ENCODE measurements around the gene IGFBP4.

The IGFBP4 gene

GRCh38 chr17:40464392-40464855, 21.2 kb downstream of the IGFBP4 start:
- intact Hi-C loops (cut with DNase I), result no loop called here
- DNase-seq, result no peak

DNA sequence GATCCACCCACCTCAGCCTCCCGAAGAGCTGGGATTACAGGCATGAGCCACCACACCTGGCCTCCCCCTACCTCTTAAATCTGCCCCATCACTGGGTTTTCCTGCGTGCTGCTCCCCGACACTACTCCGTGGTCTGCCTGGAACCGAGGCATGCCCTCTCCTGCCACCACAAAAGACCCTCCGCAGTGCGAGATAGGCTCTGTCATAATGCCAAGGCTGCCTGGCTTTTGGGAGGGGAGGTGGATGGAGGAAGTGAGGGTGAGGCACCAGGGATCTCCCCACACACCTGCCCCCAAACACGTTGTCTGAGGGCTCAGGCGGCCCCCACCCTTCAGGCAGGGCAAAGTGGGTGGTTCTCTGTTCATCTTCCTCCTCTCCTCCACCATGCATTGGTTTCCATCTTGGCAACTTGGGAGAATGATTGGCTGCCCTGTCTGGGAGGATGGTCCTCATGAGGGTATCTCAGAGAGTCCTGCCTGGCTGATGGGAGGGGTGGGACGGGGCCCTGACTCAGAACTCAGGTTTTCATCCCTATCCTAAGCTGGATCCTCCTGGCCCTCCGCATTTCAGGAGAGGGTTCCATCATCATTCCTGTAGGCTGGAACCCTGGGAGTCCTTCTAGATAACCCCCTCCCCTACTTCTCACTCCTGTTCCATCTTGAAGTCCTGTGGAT, 23.2 kb downstream of the IGFBP4 start:
- no peak for DNase-seq
- intact Hi-C loops (cut with DNase I), result no loop called here

GRCh38 chr17:40467281-40467867, 24.1 kb downstream of the IGFBP4 start:
- DNase-seq, result no peak
- intact Hi-C loops (cut with DNase I), result no loop called here

GRCh38 chr17:40468560-40468959, 25.3 kb downstream of the IGFBP4 start:
- no peak for DNase-seq
- intact Hi-C loops (cut with DNase I), result no loop called here

DNA sequence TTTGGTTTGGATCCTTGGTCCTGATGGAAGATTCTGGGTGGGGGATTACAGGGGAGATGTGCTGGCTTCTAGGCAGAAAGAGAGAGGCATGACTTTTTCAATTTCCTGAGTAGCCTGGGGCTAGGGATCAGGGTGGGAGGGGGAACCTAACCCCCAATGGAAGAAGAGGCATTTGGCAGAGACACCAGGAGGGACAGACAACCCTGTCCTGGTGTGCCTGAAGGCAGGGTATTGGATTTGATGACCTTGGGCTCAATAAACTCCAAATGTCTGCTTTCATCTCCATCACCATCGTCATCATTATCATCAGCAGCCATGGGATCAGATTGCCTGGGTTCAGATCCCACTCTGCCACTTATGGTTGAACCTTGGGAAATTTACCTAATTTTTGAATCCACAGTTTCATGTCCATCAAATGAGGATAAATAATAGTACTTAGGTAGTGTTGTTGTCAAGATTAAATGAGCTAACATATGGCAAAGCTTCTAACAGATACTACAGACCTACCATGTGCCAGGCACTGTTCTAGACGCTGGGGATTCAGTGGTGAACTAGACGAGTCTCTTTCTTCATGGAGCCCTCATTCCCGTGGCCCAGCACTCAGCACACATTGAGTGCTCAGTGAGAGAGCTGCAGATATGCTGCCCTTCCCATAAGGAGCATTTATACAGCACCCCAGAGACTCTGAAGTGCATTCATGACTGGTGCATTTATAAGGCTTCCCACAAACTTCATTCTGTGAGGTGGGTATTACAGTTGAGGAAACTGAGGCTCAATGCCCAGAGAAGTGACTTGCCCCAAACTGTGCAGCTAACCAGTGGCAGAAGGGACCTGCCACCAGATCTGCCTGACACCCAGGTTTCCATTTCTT, 26.8 kb downstream of the IGFBP4 start:
- DNase-seq, result no peak
- intact Hi-C loops (cut with DNase I), result no loop called here

DNA sequence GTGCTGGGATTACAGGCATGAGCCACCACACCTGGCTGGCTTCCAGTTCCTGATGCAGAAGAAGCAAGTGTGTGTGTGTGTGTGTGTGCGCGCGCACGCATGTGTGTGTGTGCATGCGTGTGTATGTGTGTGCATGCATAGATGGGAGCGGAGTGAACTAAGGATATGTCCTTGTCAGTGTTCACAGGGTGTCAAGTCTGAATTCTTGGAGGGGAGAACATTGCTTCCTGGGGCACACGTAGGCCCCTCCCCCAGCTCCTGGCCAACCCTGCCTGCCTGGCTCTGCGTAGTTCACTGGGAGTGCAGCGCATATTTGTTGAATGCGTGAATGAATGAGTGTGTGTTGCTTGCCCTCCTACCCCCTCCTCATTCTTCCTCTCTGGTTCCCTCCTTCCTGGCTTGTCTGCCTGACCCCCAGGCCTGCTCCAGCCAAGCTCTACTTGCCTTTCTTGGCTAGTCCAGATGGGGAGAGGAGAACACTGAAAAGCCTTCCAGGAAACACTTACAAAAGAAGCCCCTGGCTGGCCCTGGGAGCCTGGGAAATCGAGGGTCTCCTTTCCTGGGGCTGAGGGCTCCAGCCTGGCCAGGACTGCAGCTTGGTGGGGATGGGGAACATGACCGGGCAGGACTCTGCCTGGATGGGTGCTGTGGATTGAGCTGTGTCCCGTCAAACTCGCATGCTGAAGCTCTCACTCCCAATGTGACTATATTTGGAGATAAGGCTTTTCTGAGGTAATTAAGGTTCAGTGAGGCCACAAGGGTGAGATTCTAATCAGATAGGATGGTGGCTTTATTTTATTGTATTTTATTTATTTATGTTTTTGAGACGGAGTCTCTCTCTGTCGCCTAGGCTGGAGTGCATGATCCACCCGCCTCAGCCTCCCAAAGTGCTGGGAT, 27.9 kb downstream of the IGFBP4 start:
- no peak for DNase-seq
- intact Hi-C loops (cut with DNase I), result no loop called here

- no peak for DNase-seq
- intact Hi-C loops (cut with DNase I), result no loop called here
These were observed 28.8 kb downstream of the IGFBP4 start for GRCh38 chr17:40471846-40472732.

- intact Hi-C loops (cut with DNase I), result no loop called here
- DNase-seq, result no peak
These were observed 29.6 kb downstream of the IGFBP4 start for GRCh38 chr17:40472733-40473452.

- intact Hi-C loops (cut with DNase I), result no loop called here
- no peak for DNase-seq
These were observed 30.5 kb downstream of the IGFBP4 start for GRCh38 chr17:40473573-40474365.

DNA sequence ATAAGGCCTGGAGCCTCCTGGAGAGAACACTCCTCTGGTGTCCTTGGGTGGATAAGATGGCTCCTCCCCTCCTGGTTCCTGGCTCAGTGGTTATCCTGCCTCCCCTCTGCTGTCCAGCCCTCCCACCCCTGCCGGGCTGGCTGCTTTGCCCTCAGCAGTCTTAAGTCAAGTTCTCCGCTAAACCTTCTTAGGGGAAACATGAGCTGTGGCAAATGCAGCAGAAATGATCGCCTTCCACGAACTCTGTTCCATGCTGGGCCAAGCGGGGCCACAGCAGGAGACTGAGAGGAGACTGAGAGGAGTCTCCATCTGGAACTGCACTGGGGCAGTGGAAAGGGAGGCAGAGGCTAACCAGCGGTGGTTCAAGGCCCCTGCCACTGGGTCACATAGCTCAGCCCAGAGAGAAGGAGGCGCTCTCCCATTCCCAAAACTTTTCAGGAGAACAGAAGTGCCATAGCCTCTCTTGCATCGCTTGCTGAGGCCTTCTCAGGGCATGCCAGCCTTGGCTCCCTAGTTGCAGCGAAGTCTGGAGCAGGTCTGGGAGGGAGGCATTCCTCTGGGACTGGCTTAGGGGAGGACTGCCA, 31.3 kb downstream of the IGFBP4 start:
- no peak for DNase-seq

DNA sequence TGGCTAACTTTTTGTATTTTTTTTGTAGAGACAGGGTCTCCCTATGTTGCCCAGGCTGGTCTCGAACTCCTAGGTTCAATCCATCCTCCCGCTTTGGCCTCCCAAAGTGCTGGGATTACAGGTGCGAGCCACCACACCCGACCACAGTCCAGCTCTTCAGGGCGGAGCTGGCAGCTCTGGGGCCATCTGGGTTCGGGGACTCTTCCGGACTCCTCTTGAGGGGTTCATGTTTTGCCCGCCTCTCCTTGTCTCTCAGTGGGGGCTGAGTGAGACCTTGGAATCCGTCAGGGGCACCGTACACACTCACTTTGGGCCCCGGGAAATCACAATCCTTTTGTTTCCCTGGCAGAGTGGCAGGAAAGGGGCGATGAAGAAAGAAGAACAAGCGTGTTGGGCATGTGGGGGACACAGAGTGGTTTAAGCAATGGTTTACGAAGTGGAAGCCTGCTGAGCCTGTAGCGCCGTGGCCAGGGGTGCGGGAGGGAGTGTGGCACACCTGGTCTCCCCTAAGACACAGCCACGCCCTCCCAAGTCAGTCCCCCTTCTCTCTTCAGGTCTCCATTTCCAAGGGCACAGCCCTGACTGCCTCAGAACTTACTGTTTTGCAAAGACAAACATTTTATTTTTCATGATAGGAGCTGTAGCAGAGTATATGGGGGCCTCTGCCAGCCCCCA, 32.1 kb downstream of the IGFBP4 start:
- intact Hi-C loops (cut with DNase I), result no loop called here
- no peak for DNase-seq

More for the DNA sequence above, 31.3 kb downstream of the IGFBP4 start:
- intact Hi-C loops (cut with DNase I), result no loop called here

- DNase-seq, result no peak
- intact Hi-C loops (cut with DNase I), result no loop called here
These were observed 34.5 kb downstream of the IGFBP4 start for GRCh38 chr17:40477796-40478195.

DNA sequence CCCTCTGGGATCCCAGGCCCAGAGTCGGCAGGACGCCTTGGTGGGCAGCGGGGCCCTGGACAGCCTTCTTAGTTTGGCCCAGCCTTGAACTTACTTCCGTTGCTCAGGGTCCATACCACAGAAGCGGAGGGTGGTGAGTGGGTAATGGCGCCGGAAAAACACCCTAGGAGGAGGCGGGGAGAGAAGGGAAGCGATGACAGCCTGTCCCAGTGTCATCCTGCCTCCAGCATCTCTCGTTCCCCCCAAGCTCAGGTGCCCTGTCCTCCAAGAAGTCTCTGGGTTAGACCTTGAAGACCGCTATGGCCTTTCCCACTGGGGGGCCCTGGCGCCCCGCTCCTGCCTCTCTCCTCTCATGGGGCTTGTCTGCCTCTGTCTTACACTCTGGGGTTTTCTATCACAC, 35.2 kb downstream of the IGFBP4 start:
- no peak for DNase-seq
- intact Hi-C loops (cut with DNase I), result no loop called here

DNA sequence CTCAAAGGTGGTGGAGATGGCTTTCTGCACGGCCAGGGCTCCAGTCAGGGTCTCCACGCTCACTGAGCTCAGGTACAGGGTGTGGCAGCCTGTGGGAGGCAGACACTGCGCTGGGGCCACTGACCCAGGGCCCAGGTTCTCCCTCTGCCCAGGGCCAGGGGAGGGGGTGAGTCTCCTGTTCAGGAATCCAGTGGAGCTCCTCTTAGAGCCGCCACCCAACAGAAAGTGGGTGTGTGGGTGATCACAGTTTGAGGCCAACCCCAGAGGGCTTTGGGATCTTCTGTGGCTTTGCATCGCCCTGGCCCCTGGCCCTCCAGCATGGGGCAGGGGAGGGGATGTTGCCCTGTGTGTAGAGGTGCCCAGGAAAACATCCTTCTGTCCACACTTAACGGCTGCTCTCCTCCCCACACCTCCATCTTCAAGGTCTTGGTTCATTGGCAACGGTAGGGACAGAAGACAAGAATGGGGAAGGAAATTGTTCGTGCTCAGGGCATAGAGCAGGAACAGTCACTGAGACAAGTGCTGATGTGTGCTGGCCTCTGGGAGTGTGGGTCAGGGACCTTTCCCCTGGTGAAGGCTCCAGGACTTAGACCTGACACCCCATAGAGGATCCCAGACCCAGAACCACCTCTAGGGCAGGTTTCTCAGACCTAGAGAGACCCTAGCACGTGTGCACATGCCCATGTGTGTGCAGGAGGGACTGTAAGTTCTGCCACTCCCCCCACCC, 36.7 kb downstream of the IGFBP4 start:
- DNase-seq, result no peak
- intact Hi-C loops (cut with DNase I), result no loop called here

DNA sequence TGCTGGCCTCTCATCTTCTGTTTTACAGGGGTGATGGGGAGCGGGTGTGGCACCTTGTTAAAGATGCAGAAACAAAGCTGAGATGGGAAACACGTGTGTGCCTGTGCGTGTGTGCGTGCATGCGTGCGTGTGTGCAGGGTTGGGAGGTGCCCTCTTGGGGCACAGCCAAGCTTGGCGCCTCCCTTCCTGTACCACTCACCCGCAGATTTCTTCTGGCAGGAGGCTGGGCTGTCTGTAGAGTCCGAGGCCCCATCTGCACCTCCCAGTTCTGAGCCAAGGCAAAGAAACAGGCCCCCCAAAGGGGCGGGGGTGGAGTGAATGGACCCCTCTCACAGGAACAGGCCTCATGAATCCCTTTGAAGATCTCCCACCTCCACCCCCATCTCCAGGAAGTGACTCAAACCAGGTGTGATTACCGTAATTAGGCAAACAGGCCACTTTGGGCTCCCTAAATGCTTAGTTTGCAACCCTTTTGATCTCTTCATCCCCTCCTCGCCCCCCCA, 37.3 kb downstream of the IGFBP4 start:
- no peak for DNase-seq
- intact Hi-C loops (cut with DNase I), result no loop called here
